Measurements from ENCODE around the gene DOCK3.

DNA sequence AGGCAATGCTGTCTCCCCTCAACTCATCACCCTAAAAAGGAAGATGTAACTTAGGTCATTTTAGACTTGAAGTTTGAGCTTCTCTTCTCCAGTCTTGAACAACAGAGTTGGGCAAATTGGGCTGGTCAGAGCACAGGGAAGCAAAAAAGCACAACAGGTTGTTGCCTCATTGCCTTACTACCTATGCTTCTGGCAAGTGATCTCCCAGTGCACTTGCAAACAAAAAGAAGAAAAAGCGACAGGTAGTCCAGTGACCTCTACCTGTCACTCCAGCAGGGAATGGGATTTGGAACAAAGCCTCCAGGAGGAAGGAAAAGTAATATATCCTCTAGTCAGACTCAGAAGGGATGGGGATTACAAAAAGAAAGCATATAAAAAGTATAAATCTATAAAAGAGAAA, 550.1 kb downstream of the DOCK3 start:
- TF ChIP-seq, protein P1, sequence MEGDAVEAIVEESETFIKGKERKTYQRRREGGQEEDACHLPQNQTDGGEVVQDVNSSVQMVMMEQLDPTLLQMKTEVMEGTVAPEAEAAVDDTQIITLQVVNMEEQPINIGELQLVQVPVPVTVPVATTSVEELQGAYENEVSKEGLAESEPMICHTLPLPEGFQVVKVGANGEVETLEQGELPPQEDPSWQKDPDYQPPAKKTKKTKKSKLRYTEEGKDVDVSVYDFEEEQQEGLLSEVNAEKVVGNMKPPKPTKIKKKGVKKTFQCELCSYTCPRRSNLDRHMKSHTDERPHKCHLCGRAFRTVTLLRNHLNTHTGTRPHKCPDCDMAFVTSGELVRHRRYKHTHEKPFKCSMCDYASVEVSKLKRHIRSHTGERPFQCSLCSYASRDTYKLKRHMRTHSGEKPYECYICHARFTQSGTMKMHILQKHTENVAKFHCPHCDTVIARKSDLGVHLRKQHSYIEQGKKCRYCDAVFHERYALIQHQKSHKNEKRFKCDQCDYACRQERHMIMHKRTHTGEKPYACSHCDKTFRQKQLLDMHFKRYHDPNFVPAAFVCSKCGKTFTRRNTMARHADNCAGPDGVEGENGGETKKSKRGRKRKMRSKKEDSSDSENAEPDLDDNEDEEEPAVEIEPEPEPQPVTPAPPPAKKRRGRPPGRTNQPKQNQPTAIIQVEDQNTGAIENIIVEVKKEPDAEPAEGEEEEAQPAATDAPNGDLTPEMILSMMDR (conservative IDR thresholded peaks at IDR 0.05; ENCODE audit: low read depth, low read length), result no peak
- TF ChIP-seq EZH2 (IDR thresholded peaks at IDR 0.05; ENCODE audit: low read length, unreplicated experiment), result no peak

Measured in PC-3 (cell line).